SU-DHL-6 (cell line): ENCODE results near the gene MPRIP.

Source experiments
- CTCF ChIP-seq: fragments of 200-600 bp; sonication (generic); IDR thresholded peaks from one replicate; pipeline ENCODE4 v1.5.1; 2017; ENCODE audit warnings: antibody characterized with exemption, mild to moderate bottlenecking, low read length, moderate library complexity; ENCODE audit not compliant: insufficient read depth, poor library complexity, severe bottlenecking
- EZH2phosphoT487 ChIP-seq: fragments of 200-600 bp; sonication (generic), shearing (Covaris generic); conservative IDR thresholded peaks from 2 replicates; pipeline ENCODE4 v1.6.1; 2018; ENCODE audit warnings: mild to moderate bottlenecking, antibody characterized with exemption, low read length, moderate library complexity, mixed read lengths

GRCh38 chr17:17020821-17021193, 21.4 kb upstream of the MPRIP start:
- TF ChIP-seq CTCF, result no peak
- TF ChIP-seq EZH2phosphoT487, result no peak
